GM12878 (cell line): ENCODE data around the gene RGS6. TPM values are rescaled to one million over a fixed set of nuclear protein-coding genes. Genes with fewer than 3 reads are reported as not detected.

Source experiments
- ATAC-seq: fragments of 200-7000 bp; cut with Tn5 transposase; 3 replicates; pipeline ENCODE4 v1.9.1; 2020; ENCODE audit warnings: mild to moderate bottlenecking, moderate library complexity
- BruUV-seq: library from RNA; stranded (reverse); fragments of 400-500 nt; replicated peaks from 2 replicates; lab custom pipeline; 2021; lab: Mats Ljungman, UMichigan
- CTCF ChIA-PET: fragments of 300-600 bp; sonication (Branson Sonifier 250); formaldehyde crosslinking; extraction: SDS; loops from one replicate; lab custom pipeline; 2021; ENCODE audit warnings: inconsistent platforms; lab: Yijun Ruan, JAX
- POLR2A ChIA-PET: fragments of 350-600 bp; formaldehyde crosslinking; extraction: SDS; loops from one replicate; lab custom pipeline; 2021; ENCODE audit warnings: inconsistent platforms; lab: Charles Lee
- RAD21 ChIA-PET: fragments of 300-600 bp; sonication (Branson Sonifier 250); formaldehyde crosslinking; loops from one replicate; lab custom pipeline; 2023; ENCODE audit warnings: antibody characterized with exemption; ENCODE audit not compliant: unreplicated experiment; lab: Charles Lee
- SMC1A ChIA-PET: fragments of 300-600 bp; sonication (Branson Sonifier 250); formaldehyde crosslinking; loops from one replicate; lab custom pipeline; 2023; ENCODE audit not compliant: unreplicated experiment, uncharacterized antibody; lab: Charles Lee
- DNase-seq: peaks from one replicate; pipeline ENCODE4 v3.0.0-alpha.2; 2011; ENCODE audit warnings: low read depth, low spot score
- FAIRE-seq: peaks from 3 replicates; lab custom pipeline; 2011; peaks lifted over from hg19 to GRCh38; lab: Jason Lieb, UNC
- H2AFZ ChIP-seq: 2 replicates; pipeline ENCODE4 v1.6.0; 2011; ENCODE audit warnings: low read depth, low read length, control low read depth; ENCODE audit not compliant: control insufficient read depth
- H3K27ac ChIP-seq: 2 replicates; pipeline ENCODE4 v1.5.1; 2011; ENCODE audit warnings: control low read depth; ENCODE audit not compliant: control insufficient read depth, insufficient read depth
- H3K27me3 ChIP-seq, 2 experiments: replicated peaks in 1 of 2; 2 replicates each; pipeline versions ENCODE4 v1.6.0 to v1.6.1; 2011; ENCODE audit warnings: low read length in 1 of 2; ENCODE audit not compliant: control insufficient read depth in 2 of 2, insufficient read depth in 2 of 2
- H3K36me3 ChIP-seq, 2 experiments: 2 replicates each; pipeline ENCODE4 v1.5.1; 2011; ENCODE audit warnings: low read length in 1 of 2; ENCODE audit not compliant: control insufficient read depth in 2 of 2, insufficient read depth in 2 of 2
- H3K4me1 ChIP-seq: 2 replicates; pipeline ENCODE4 v1.6.1; 2011; ENCODE audit warnings: mild to moderate bottlenecking, low read length, moderate library complexity, mixed read lengths; ENCODE audit not compliant: control insufficient read depth, insufficient read depth
- H3K4me2 ChIP-seq: 2 replicates; pipeline ENCODE4 v1.6.0; 2011; ENCODE audit warnings: control low read depth; ENCODE audit not compliant: control insufficient read depth, insufficient read depth
- H3K4me3 ChIP-seq: fragments of 200-600 bp; sonication (generic); 2 replicates; pipeline ENCODE4 v1.5.1; 2016
- H3K79me2 ChIP-seq: 2 replicates; pipeline ENCODE4 v1.6.0; 2011; ENCODE audit warnings: low read length; ENCODE audit not compliant: control insufficient read depth, insufficient read depth
- H3K9ac ChIP-seq: 2 replicates; pipeline ENCODE4 v1.8.0; 2011; ENCODE audit warnings: low read length, control low read depth, mixed read lengths; ENCODE audit not compliant: control insufficient read depth, insufficient read depth
- H3K9me3 ChIP-seq: replicated peaks from 3 replicates; pipeline ENCODE4 v1.5.1; 2011; ENCODE audit warnings: mild to moderate bottlenecking, low read length; ENCODE audit not compliant: control insufficient read depth, insufficient read depth
- H4K20me1 ChIP-seq: 2 replicates; pipeline ENCODE4 v1.6.0; 2011; ENCODE audit not compliant: control insufficient read depth, insufficient read depth
- CREM ChIP-seq: IDR thresholded peaks from 2 replicates; pipeline ENCODE4 v1.6.1; 2014; ENCODE audit warnings: antibody characterized with exemption, low read depth
- EED ChIP-seq: sonication (generic); IDR thresholded peaks from 2 replicates; pipeline ENCODE4 v1.6.1; 2016; ENCODE audit warnings: antibody characterized with exemption, low read depth
- IKZF1 ChIP-seq: fragments of 450-650 bp; conservative IDR thresholded peaks from 2 replicates; pipeline ENCODE4 v1.6.1; 2017; ENCODE audit warnings: antibody characterized with exemption, mild to moderate bottlenecking
- IKZF2 ChIP-seq, 2 experiments: fragments of 450-650 bp; IDR thresholded peaks; 2 replicates each; pipeline ENCODE4 v1.6.1; 2017; ENCODE audit warnings: mild to moderate bottlenecking in 2 of 2, moderate library complexity in 2 of 2
- JUNB ChIP-seq: IDR thresholded peaks from 2 replicates; pipeline ENCODE4 v1.6.1; 2016; ENCODE audit warnings: antibody characterized with exemption, mild to moderate bottlenecking
- MTA2 ChIP-seq: fragments of 450-650 bp; IDR thresholded peaks from 2 replicates; pipeline ENCODE4 v1.6.1; 2016; ENCODE audit warnings: low read depth, mild to moderate bottlenecking, moderate library complexity
- TCF7 ChIP-seq: IDR thresholded peaks from 2 replicates; pipeline ENCODE4 v1.6.1; 2014; ENCODE audit warnings: antibody characterized with exemption, borderline replicate concordance
- WGBS: methylation state at CpG from one replicate; pipeline ENCODE4 v1.1.6; 2016; ENCODE audit warnings: low lambda C conversion rate; ENCODE audit not compliant: insufficient replicate concordance, insufficient coverage; ENCODE audit errors: missing lambda C conversion rate; 5-methylcytosine and 5-hydroxymethylcytosine counted together
- in situ Hi-C: fragments of 300-500 bp; cut with MboI; formaldehyde crosslinking; loops from 9 replicates; pipeline ENCODE4 v1.14.3; 2018; ENCODE audit warnings: mixed read lengths
- intact Hi-C: fragments of 100-400 bp; cut with micrococcal nuclease; formaldehyde crosslinking; loops from one replicate; pipeline ENCODE4 v1.14.2; 2022; ENCODE audit not compliant: unreplicated experiment
- polyA plus RNA-seq, 11 experiments: library from polyadenylated mRNA; depleted of rRNA in 4 of 11; unstranded in 6 of 11; stranded (reverse) in 5 of 11; fragments of >200 nt; fragmentation: Nextera tagmentation in 4 of 11; fragmentation: Illumina TruSeq in 1 of 11; extraction: Ambion mirVana in 4 of 11; extraction: Trizol in 1 of 11; gene quantifications; 1 replicate in 1 of 11; 2 replicates in 10 of 11; pipeline versions ENCODE4 v1.2.1 to v1.2.3, GENCODE V29; 2011 to 2016; ENCODE audit warnings: inconsistent platforms in 2 of 11, missing spikeins in 2 of 11, low read depth in 1 of 11
- total RNA-seq, 4 experiments: library from RNA; depleted of rRNA in 3 of 4; stranded (reverse); fragments of >200 nt in 3 of 4; fragmentation: Illumina TruSeq in 1 of 4; extraction: Trizol in 1 of 4; gene quantifications; 2 replicates each; pipeline versions ENCODE4 v1.2.1 to v1.2.3, GENCODE V29; 2013 to 2021
- TF ChIP-seq, protein P1 (sequence below): IDR thresholded peaks from 2 replicates; pipeline ENCODE4 v1.6.1; 2012; ENCODE audit warnings: low read depth, low read length, improper control_type of control experiment

The RGS6 gene
- total and polyA plus RNA-seq, 10 of the 15 experiments (the other 5 are each of a cell fraction or from before 2014, with no cell fraction given) = 3.9 to 18.1 (median 12.4) TPM

DNA sequence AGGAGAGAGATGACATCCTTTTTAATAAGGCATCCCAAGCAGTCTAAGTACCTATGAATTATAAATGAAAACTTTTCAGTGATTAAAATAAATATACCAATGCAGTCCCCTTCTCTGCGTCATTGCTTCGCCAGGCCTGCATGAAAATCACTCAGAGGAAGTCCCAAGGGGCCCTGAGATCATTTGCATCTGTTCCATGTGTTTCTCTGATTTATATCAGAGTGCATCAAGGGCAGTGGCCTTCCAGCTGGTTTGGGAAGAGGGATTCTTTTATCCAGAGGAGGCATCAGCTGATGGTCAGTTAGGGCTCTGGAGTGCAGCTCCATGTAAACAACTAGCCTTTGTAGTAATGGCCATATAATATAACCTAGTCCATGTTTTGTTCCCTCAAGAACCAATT, 210.1 kb downstream of the RGS6 start:
- ChIA-PET CTCF (interaction anchor here (0.9 to 1.4 kb wide), 2 partner anchors 11 to 210 kb away, joined by 4 to 11 read pairs; partner anchors contain the start of gene RGS6), RAD21 (interaction anchor here (1.4 kb wide), 1 partner anchor 13 kb away, joined by 4 read pairs; no protein-coding TSS in a partner anchor), POLR2A (interaction anchor here (0.6 to 1.6 kb wide), 2 partner anchors 29 to 32 kb away, joined by 3 to 4 read pairs; no protein-coding TSS in a partner anchor), SMC1A (interaction anchor here (1.3 to 2.4 kb wide), 3 partner anchors 18 to 209 kb away, joined by 4 to 13 read pairs (median 8); no protein-coding TSS in a partner anchor)
- intact Hi-C loops = no loop called here
- H3K4me3 ChIP-seq = no peak overlapping the region
- FAIRE-seq = no peak
- in situ Hi-C loops = no loop called here
- no peaks in the 10 kb centered on the region for H3K79me2 ChIP-seq
- H3K27me3 ChIP-seq = no peaks in the 10 kb centered on the region
- no peak overlapping the region for H3K4me2 ChIP-seq
- H3K9ac ChIP-seq = no peak overlapping the region
- no peak overlapping the region for H3K27ac ChIP-seq
- no TSS peak for BruUV-seq
- H2AFZ ChIP-seq = no peak overlapping the region
- DNase-seq = no peak
- no peaks in the 10 kb centered on the region for H4K20me1 ChIP-seq
- H3K4me1 ChIP-seq = no peaks in the 10 kb centered on the region
- H3K9me3 ChIP-seq = no peaks in the 10 kb centered on the region; the same call in 2 of the 3 replicates
- 0 out of 2 replicates have a peak, but pooled peaks have one; percentile 25 for TF ChIP-seq IKZF1
- TF ChIP-seq JUNB = peak; percentile 48; the same call in 1 of the 2 replicates
- TF ChIP-seq MTA2 = 0 out of 2 replicates have a peak, but pooled peaks have one; percentile 22
- TF ChIP-seq, protein P1, sequence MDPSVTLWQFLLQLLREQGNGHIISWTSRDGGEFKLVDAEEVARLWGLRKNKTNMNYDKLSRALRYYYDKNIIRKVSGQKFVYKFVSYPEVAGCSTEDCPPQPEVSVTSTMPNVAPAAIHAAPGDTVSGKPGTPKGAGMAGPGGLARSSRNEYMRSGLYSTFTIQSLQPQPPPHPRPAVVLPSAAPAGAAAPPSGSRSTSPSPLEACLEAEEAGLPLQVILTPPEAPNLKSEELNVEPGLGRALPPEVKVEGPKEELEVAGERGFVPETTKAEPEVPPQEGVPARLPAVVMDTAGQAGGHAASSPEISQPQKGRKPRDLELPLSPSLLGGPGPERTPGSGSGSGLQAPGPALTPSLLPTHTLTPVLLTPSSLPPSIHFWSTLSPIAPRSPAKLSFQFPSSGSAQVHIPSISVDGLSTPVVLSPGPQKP = no peak
- TF ChIP-seq IKZF2 (IDR thresholded peaks at IDR 0.05) = peak in 1 of 2 experiments; percentile 13; a peak in 1 of 4 replicates
- no peak for TF ChIP-seq TCF7
- TF ChIP-seq CREM = 0 out of 2 replicates have a peak, but pooled peaks have one; percentile 15
- TF ChIP-seq EED = peak; percentile 69
- WGBS = 6% methylated on average over 2 of the region's 2 CpGs
- H3K36me3 ChIP-seq = no peaks in the 10 kb centered on the region
- no peak; the same call in 2 of the 3 replicates for ATAC-seq
